Prostate gland (tissue), 2 donors: Measurements from ENCODE around the gene PLA2G3.

Source experiments
- POLR2A ChIP-seq: fragments of 450-650 bp; IDR thresholded peaks from one replicate; pipeline ENCODE4 v1.6.1; 2016; ENCODE audit warnings: antibody characterized with exemption, mild to moderate bottlenecking
- TF ChIP-seq, protein P1 (sequence below), 4 experiments: fragments of 200-600 bp in 2 of 4; fragments of 450-650 bp in 2 of 4; sonication (generic) in 2 of 4; IDR thresholded peaks; 1 replicate in 3 of 4; 2 replicates in 1 of 4; pipeline ENCODE4 v1.5.1; 2016 to 2019; ENCODE audit warnings: antibody characterized with exemption in 4 of 4, mild to moderate bottlenecking in 2 of 4, moderate library complexity in 2 of 4

DNA sequence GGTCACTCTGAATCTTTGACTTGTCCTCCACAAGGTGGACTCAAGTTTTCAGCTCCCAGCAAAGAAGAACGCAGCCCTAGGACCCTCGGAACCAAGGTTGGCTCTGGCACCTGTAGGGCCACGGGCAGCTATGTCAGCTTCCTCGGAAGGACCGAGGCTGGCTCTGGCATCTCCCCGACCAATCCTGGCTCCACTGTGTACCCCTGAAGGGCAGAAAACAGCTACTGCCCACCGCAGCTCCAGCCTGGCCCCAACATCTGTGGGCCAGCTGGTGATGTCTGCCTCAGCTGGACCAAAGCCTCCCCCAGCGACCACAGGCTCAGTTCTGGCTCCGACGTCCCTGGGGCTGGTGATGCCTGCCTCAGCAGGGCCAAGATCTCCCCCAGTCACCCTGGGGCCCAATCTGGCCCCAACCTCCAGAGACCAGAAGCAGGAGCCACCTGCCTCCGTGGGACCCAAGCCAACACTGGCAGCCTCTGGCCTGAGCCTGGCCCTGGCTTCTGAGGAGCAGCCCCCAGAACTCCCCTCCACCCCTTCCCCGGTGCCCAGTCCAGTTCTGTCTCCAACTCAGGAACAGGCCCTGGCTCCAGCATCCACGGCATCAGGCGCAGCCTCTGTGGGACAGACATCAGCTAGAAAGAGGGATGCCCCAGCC, 15.4 kb downstream of the PLA2G3 start:
- TF ChIP-seq, protein P1, sequence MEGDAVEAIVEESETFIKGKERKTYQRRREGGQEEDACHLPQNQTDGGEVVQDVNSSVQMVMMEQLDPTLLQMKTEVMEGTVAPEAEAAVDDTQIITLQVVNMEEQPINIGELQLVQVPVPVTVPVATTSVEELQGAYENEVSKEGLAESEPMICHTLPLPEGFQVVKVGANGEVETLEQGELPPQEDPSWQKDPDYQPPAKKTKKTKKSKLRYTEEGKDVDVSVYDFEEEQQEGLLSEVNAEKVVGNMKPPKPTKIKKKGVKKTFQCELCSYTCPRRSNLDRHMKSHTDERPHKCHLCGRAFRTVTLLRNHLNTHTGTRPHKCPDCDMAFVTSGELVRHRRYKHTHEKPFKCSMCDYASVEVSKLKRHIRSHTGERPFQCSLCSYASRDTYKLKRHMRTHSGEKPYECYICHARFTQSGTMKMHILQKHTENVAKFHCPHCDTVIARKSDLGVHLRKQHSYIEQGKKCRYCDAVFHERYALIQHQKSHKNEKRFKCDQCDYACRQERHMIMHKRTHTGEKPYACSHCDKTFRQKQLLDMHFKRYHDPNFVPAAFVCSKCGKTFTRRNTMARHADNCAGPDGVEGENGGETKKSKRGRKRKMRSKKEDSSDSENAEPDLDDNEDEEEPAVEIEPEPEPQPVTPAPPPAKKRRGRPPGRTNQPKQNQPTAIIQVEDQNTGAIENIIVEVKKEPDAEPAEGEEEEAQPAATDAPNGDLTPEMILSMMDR (IDR thresholded peaks at IDR 0.05) = no peak
- TF ChIP-seq POLR2A = no peak
